Ishikawa (cell line): ENCODE measurements around the gene LGR4.

Source experiments
- CEBPB ChIP-seq: IDR thresholded peaks from 2 replicates; pipeline ENCODE4 v1.6.1; 2012
- CREB1 ChIP-seq: IDR thresholded peaks from 2 replicates; pipeline ENCODE4 v1.6.1; 2012; ENCODE audit warnings: low read depth
- EGR1 ChIP-seq: IDR thresholded peaks from 2 replicates; pipeline ENCODE4 v1.6.1; 2012
- EP300 ChIP-seq: IDR thresholded peaks from 2 replicates; pipeline ENCODE4 v1.6.1; 2012; ENCODE audit warnings: borderline replicate concordance
- NFIC ChIP-seq: IDR thresholded peaks from 2 replicates; pipeline ENCODE4 v1.6.1; 2012
- TAF1 ChIP-seq: IDR thresholded peaks from 2 replicates; pipeline ENCODE4 v1.6.1; 2012; ENCODE audit warnings: low read depth, mild to moderate bottlenecking
- TCF12 ChIP-seq: IDR thresholded peaks from 2 replicates; pipeline ENCODE4 v1.6.1; 2012; ENCODE audit warnings: low read depth
- TEAD4 ChIP-seq: IDR thresholded peaks from 2 replicates; pipeline ENCODE4 v1.6.1; 2012
- YY1 ChIP-seq: IDR thresholded peaks from 2 replicates; pipeline ENCODE4 v1.6.1; 2012; ENCODE audit warnings: low read depth
- ZBTB7A ChIP-seq: IDR thresholded peaks from 2 replicates; pipeline ENCODE4 v1.6.1; 2012; ENCODE audit warnings: low read depth
- TF ChIP-seq, protein P1 (sequence below): IDR thresholded peaks from 2 replicates; pipeline ENCODE4 v1.6.1; 2012; ENCODE audit warnings: low read depth, mild to moderate bottlenecking
- TF ChIP-seq, protein P2 (sequence below): IDR thresholded peaks from 2 replicates; pipeline ENCODE4 v1.6.1; 2012
- TF ChIP-seq, protein P3 (sequence below): IDR thresholded peaks from 2 replicates; pipeline ENCODE4 v1.6.1; 2012

- no peak for TF ChIP-seq ZBTB7A
- no peak for TF ChIP-seq CREB1
- TF ChIP-seq NFIC = no peak
- no peak for TF ChIP-seq TAF1
- TF ChIP-seq TEAD4 = no peak
- TF ChIP-seq CEBPB = no peak
- TF ChIP-seq EGR1 = no peak
- no peak for TF ChIP-seq EP300
- TF ChIP-seq, protein P1, sequence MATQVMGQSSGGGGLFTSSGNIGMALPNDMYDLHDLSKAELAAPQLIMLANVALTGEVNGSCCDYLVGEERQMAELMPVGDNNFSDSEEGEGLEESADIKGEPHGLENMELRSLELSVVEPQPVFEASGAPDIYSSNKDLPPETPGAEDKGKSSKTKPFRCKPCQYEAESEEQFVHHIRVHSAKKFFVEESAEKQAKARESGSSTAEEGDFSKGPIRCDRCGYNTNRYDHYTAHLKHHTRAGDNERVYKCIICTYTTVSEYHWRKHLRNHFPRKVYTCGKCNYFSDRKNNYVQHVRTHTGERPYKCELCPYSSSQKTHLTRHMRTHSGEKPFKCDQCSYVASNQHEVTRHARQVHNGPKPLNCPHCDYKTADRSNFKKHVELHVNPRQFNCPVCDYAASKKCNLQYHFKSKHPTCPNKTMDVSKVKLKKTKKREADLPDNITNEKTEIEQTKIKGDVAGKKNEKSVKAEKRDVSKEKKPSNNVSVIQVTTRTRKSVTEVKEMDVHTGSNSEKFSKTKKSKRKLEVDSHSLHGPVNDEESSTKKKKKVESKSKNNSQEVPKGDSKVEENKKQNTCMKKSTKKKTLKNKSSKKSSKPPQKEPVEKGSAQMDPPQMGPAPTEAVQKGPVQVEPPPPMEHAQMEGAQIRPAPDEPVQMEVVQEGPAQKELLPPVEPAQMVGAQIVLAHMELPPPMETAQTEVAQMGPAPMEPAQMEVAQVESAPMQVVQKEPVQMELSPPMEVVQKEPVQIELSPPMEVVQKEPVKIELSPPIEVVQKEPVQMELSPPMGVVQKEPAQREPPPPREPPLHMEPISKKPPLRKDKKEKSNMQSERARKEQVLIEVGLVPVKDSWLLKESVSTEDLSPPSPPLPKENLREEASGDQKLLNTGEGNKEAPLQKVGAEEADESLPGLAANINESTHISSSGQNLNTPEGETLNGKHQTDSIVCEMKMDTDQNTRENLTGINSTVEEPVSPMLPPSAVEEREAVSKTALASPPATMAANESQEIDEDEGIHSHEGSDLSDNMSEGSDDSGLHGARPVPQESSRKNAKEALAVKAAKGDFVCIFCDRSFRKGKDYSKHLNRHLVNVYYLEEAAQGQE = no peak
- TF ChIP-seq, protein P2, sequence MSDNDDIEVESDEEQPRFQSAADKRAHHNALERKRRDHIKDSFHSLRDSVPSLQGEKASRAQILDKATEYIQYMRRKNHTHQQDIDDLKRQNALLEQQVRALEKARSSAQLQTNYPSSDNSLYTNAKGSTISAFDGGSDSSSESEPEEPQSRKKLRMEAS = no peak
- TF ChIP-seq YY1 = no peak
- TF ChIP-seq, protein P3, sequence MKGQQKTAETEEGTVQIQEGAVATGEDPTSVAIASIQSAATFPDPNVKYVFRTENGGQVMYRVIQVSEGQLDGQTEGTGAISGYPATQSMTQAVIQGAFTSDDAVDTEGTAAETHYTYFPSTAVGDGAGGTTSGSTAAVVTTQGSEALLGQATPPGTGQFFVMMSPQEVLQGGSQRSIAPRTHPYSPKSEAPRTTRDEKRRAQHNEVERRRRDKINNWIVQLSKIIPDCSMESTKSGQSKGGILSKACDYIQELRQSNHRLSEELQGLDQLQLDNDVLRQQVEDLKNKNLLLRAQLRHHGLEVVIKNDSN = no peak
- TF ChIP-seq TCF12 = no peak
Observed at GRCh38 chr11:27514076-27514475, 41.5 kb upstream of the LGR4 start.
